Hepatocyte (in vitro differentiated cells): ENCODE data around the gene COTL1. TPM values are rescaled to one million over a fixed set of nuclear protein-coding genes. Genes with fewer than 3 reads are reported as not detected.

Experiments
- DNase-seq: peaks from one replicate; pipeline ENCODE4 v3.0.0-alpha.2; 2016; ENCODE audit warnings: low spot score
- H2AFZ ChIP-seq: fragments of 200-600 bp; sonication (generic); 2 replicates; pipeline ENCODE4 v1.6.0; 2016; ENCODE audit warnings: antibody characterized with exemption, mild to moderate bottlenecking
- H3K27ac ChIP-seq: fragments of 200-600 bp; sonication (generic); 2 replicates; pipeline ENCODE4 v1.5.1; 2016; ENCODE audit warnings: mild to moderate bottlenecking
- H3K27me3 ChIP-seq: fragments of 200-600 bp; sonication (generic); 2 replicates; pipeline ENCODE4 v1.6.1; 2016
- H3K36me3 ChIP-seq: fragments of 200-600 bp; sonication (generic); replicated peaks from 2 replicates; pipeline ENCODE4 v1.5.1; 2016; ENCODE audit warnings: low read depth; ENCODE audit not compliant: insufficient read depth
- H3K4me1 ChIP-seq: fragments of 200-600 bp; sonication (generic); 2 replicates; pipeline ENCODE4 v1.5.1; 2016; ENCODE audit warnings: mild to moderate bottlenecking, moderate library complexity; ENCODE audit not compliant: insufficient read depth
- H3K4me2 ChIP-seq: fragments of 200-600 bp; sonication (generic); 2 replicates; pipeline ENCODE4 v1.6.0; 2016
- H3K4me3 ChIP-seq: fragments of 200-600 bp; sonication (generic); 2 replicates; pipeline ENCODE4 v1.5.1; 2016; ENCODE audit warnings: mild to moderate bottlenecking
- H3K79me2 ChIP-seq: fragments of 200-600 bp; sonication (generic); 2 replicates; pipeline ENCODE4 v1.6.0; 2017; ENCODE audit warnings: mild to moderate bottlenecking
- H3K9me2 ChIP-seq: fragments of 200-600 bp; sonication (generic); replicated peaks from 2 replicates; pipeline ENCODE4 v1.6.0; 2017; ENCODE audit warnings: mild to moderate bottlenecking; ENCODE audit not compliant: insufficient read depth
- H3K9me3 ChIP-seq: fragments of 200-600 bp; sonication (generic); 2 replicates; pipeline ENCODE4 v1.5.1; 2016; ENCODE audit warnings: low read depth, mild to moderate bottlenecking
- H4K20me1 ChIP-seq: fragments of 200-600 bp; sonication (generic); 2 replicates; pipeline ENCODE4 v1.6.0; 2016; ENCODE audit warnings: mild to moderate bottlenecking; ENCODE audit not compliant: insufficient read depth, poor library complexity, severe bottlenecking
- CTCF ChIP-seq: fragments of 200-600 bp; sonication (generic); IDR thresholded peaks from 2 replicates; pipeline ENCODE4 v1.5.1; 2016; ENCODE audit warnings: antibody characterized with exemption, mild to moderate bottlenecking; ENCODE audit not compliant: poor library complexity
- EZH2 ChIP-seq: fragments of 200-600 bp; sonication (generic); IDR thresholded peaks from 2 replicates; pipeline ENCODE4 v1.6.1; 2016; ENCODE audit warnings: antibody characterized with exemption, mild to moderate bottlenecking, borderline replicate concordance
- EZH2phosphoT487 ChIP-seq: fragments of 200-600 bp; sonication (generic); IDR thresholded peaks from one replicate; pipeline ENCODE4 v1.6.1; 2018; ENCODE audit warnings: antibody characterized with exemption, mild to moderate bottlenecking, low read depth, moderate library complexity; ENCODE audit not compliant: unreplicated experiment, severe bottlenecking
- whole genome bisulfite sequencing: methylation state at CpG from one replicate; pipeline ENCODE4 v1.1.6; 2016; ENCODE audit warnings: low lambda C conversion rate; ENCODE audit errors: missing lambda C conversion rate; 5-methylcytosine and 5-hydroxymethylcytosine counted together
- polyA plus RNA-seq: library from polyadenylated mRNA; unstranded; fragments of >200 nt; fragmentation: Nextera tagmentation; extraction: Ambion mirVana; gene quantifications from 2 replicates; pipeline ENCODE4 v1.2.1, GENCODE V29; 2016
- total RNA-seq: library from RNA; depleted of rRNA; stranded (reverse); fragments of >200 nt; gene quantifications from 2 replicates; pipeline ENCODE4 v1.2.3, GENCODE V29; 2014

The COTL1 gene
- total and polyA plus RNA-seq, 2 experiments from 2014 or later = 30.1 to 104 TPM

GRCh38 chr16:84553873-84554399 lies 63.9 kb downstream of the COTL1 start:
- Histone ChIP-seq H3K9me2 (no peaks in the 10 kb centered on the region), H3K36me3 (no peaks in the 10 kb centered on the region), H4K20me1 (no peaks in the 10 kb centered on the region), H3K4me1 (no peaks in the 10 kb centered on the region), H2AFZ (no peak overlapping the region), H3K27me3 (no peaks in the 10 kb centered on the region), H3K4me2 (no peak overlapping the region), H3K27ac (no peak overlapping the region), H3K9me3 (no peaks in the 10 kb centered on the region), H3K79me2 (no peaks in the 10 kb centered on the region), H3K4me3 (no peak overlapping the region)
- no peak for DNase-seq
- TF ChIP-seq EZH2phosphoT487 = no peak
- no peak for TF ChIP-seq EZH2
- no peak for TF ChIP-seq CTCF
- WGBS = 94% methylated on average over 11 of the region's 11 CpGs

- Histone ChIP-seq H2AFZ (no peak overlapping the region), H3K4me2 (no peak overlapping the region), H3K4me3 (no peak overlapping the region), H3K27ac (no peak overlapping the region), H3K9me2 (no peaks in the 10 kb centered on the region), H3K79me2 (no peaks in the 10 kb centered on the region), H3K9me3 (no peaks in the 10 kb centered on the region), H4K20me1 (no peaks in the 10 kb centered on the region), H3K27me3 (no peaks in the 10 kb centered on the region), H3K36me3 (no peaks in the 10 kb centered on the region), H3K4me1 (no peaks in the 10 kb centered on the region)
- WGBS = 83% methylated on average over 4 of the region's 4 CpGs
- DNase-seq = no peak
- TF ChIP-seq EZH2 (no peak), CTCF (no peak), EZH2phosphoT487 (no peak)
Observed at GRCh38 chr16:84552135-84552534, 65.7 kb downstream of the COTL1 start.

GRCh38 chr16:84550096-84550495 lies 67.8 kb downstream of the COTL1 start:
- Histone ChIP-seq H3K79me2 (no peaks in the 10 kb centered on the region), H3K4me1 (no peaks in the 10 kb centered on the region), H3K27ac (no peak overlapping the region), H3K9me2 (no peaks in the 10 kb centered on the region), H3K4me2 (no peak overlapping the region), H3K36me3 (no peaks in the 10 kb centered on the region), H2AFZ (no peak overlapping the region), H3K4me3 (no peak overlapping the region), H3K27me3 (no peaks in the 10 kb centered on the region), H3K9me3 (no peaks in the 10 kb centered on the region), H4K20me1 (no peaks in the 10 kb centered on the region)
- DNase-seq = no peak
- 72% methylated on average over 4 of the region's 4 CpGs for WGBS
- no peak for TF ChIP-seq EZH2
- no peak for TF ChIP-seq CTCF
- no peak for TF ChIP-seq EZH2phosphoT487
